ENCODE measurements around the gene EPHA7. TPM values are rescaled to one million over a fixed set of nuclear protein-coding genes. Genes with fewer than 3 reads are reported as not detected.

Gene EPHA7
- total RNA-seq, 1 experiment from 2014 or later = 9.6 TPM

GRCh38 chr6:93388070-93388469 lies 31.3 kb downstream of the EPHA7 start (continued):
- TF ChIP-seq ZNF416 (CRISPR knock-in tag; IDR thresholded peaks at IDR 0.05) (no peak), TP53 (CRISPR knock-in tag; IDR thresholded peaks at IDR 0.05) (no peak), CDX4 (CRISPR knock-in tag; IDR thresholded peaks at IDR 0.05; ENCODE audit: borderline replicate concordance) (no peak)

- ChIA-PET CTCF (no interaction called here), POLR2A (no interaction called here)
- Mint-ChIP-seq H3K4me1 (no peaks in the 10 kb centered on the region), H3K9me3 (no peaks in the 10 kb centered on the region), H3K27me3 (ENCODE audit: low read depth) (no peaks in the 10 kb centered on the region), H3K27ac (no peak overlapping the region), H3K36me3 (no peaks in the 10 kb centered on the region), H3K4me3 (no peak overlapping the region)
- ATAC-seq = no peak
- no peak for DNase-seq (ENCODE audit: low spot score)
- no peak for TF ChIP-seq ZMAT4 (CRISPR knock-in tag; IDR thresholded peaks at IDR 0.05)
- no peak for TF ChIP-seq ZBTB21 (CRISPR knock-in tag; IDR thresholded peaks at IDR 0.05; ENCODE audit: borderline replicate concordance)
- no peak for TF ChIP-seq NR3C1 (CRISPR knock-in tag; conservative IDR thresholded peaks at IDR 0.05; ENCODE audit: low read depth)
- TF ChIP-seq RORB (CRISPR knock-in tag; IDR thresholded peaks at IDR 0.05) = no peak
- TF ChIP-seq ZNF512 (CRISPR knock-in tag; IDR thresholded peaks at IDR 0.05; ENCODE audit: borderline replicate concordance) = no peak
- no peak for TF ChIP-seq OVOL2 (CRISPR knock-in tag; IDR thresholded peaks at IDR 0.05; ENCODE audit: borderline replicate concordance)
- TF ChIP-seq CREM (CRISPR knock-in tag; IDR thresholded peaks at IDR 0.05) = no peak
- TF ChIP-seq ELF4 (CRISPR knock-in tag; IDR thresholded peaks at IDR 0.05; ENCODE audit: low read depth) = no peak
- no peak for TF ChIP-seq CREB1 (CRISPR knock-in tag; IDR thresholded peaks at IDR 0.05)
- no peak for TF ChIP-seq JUN (CRISPR knock-in tag; IDR thresholded peaks at IDR 0.05)
- no peak for TF ChIP-seq HMGXB4 (CRISPR knock-in tag; IDR thresholded peaks at IDR 0.05)
- TF ChIP-seq HMGA2 (CRISPR knock-in tag; IDR thresholded peaks at IDR 0.05) = no peak
- TF ChIP-seq GRHL2 (CRISPR knock-in tag; IDR thresholded peaks at IDR 0.05; ENCODE audit: insufficient replicate concordance, severe bottlenecking) = no peak
- no peak for TF ChIP-seq E2F1 (CRISPR knock-in tag; IDR thresholded peaks at IDR 0.05)
These were observed 43.3 kb downstream of the EPHA7 start for GRCh38 chr6:93376026-93376540.

GRCh38 chr6:93373445-93373844 lies 45.9 kb downstream of the EPHA7 start:
- no peaks in the 10 kb centered on the region for H3K9me3 Mint-ChIP-seq
- H3K4me3 Mint-ChIP-seq = no peak overlapping the region
- no peaks in the 10 kb centered on the region for H3K27me3 Mint-ChIP-seq (ENCODE audit: low read depth)
- H3K27ac Mint-ChIP-seq = no peak overlapping the region
- POLR2A ChIA-PET = no interaction called here
- CTCF ChIA-PET = interaction anchor here (0.7 kb wide), 1 partner anchor 50 kb away, joined by 3 read pairs; no protein-coding TSS in a partner anchor
- no peaks in the 10 kb centered on the region for H3K4me1 Mint-ChIP-seq
- ATAC-seq (no peak), DNase-seq (ENCODE audit: low spot score) (no peak)
- H3K36me3 Mint-ChIP-seq = no peaks in the 10 kb centered on the region
- no peak for TF ChIP-seq ZSCAN18 (CRISPR knock-in tag; IDR thresholded peaks at IDR 0.05)
- TF ChIP-seq PRRX2 (CRISPR knock-in tag; IDR thresholded peaks at IDR 0.05) = no peak
- no peak for TF ChIP-seq TP53 (CRISPR knock-in tag; IDR thresholded peaks at IDR 0.05)
- TF ChIP-seq ZNF416 (CRISPR knock-in tag; IDR thresholded peaks at IDR 0.05) = no peak
- no peak for TF ChIP-seq SMAD3 (CRISPR knock-in tag; IDR thresholded peaks at IDR 0.05; ENCODE audit: borderline replicate concordance)
- TF ChIP-seq SMAD4 (CRISPR knock-in tag; IDR thresholded peaks at IDR 0.05) = no peak
- no peak for TF ChIP-seq ARID4B (CRISPR knock-in tag; IDR thresholded peaks at IDR 0.05; ENCODE audit: borderline replicate concordance)
